ENCODE results near the gene CCDC102B.

The CCDC102B gene

GRCh38 chr18:68997845-68998244 is 200.0 kb downstream of the CCDC102B start:
- TF ChIP-seq SIN3A (IDR thresholded peaks at IDR 0.05; ENCODE audit: borderline replicate concordance, insufficient read depth, low read length), result no peak
- TF ChIP-seq POLR2AphosphoS5 (IDR thresholded peaks at IDR 0.05; ENCODE audit: low read depth, low read length), result no peak

- TF ChIP-seq FOXP2 (optimal IDR thresholded peaks at IDR 0.05; ENCODE audit: borderline replicate concordance, extremely low read depth, extremely low read length, insufficient read depth), result no peak
These were observed 202.5 kb downstream of the CCDC102B start for GRCh38 chr18:69000366-69000765.

GRCh38 chr18:69002233-69002632 is 204.4 kb downstream of the CCDC102B start:
- TF ChIP-seq TAF1 (IDR thresholded peaks at IDR 0.05; ENCODE audit: borderline replicate concordance, insufficient read depth, low read length) (no peak), REST (IDR thresholded peaks at IDR 0.05; ENCODE audit: insufficient read depth in 1 of 2, low read depth in 2 of 2, low read length in 2 of 2) (no peak), POLR2AphosphoS5 (IDR thresholded peaks at IDR 0.05; ENCODE audit: low read depth, low read length) (no peak)

GRCh38 chr18:69008538-69008937 is 210.7 kb downstream of the CCDC102B start:
- TF ChIP-seq FOXP2 (optimal IDR thresholded peaks at IDR 0.05; ENCODE audit: borderline replicate concordance, extremely low read depth, extremely low read length, insufficient read depth), result no peak
- TF ChIP-seq SIN3A (IDR thresholded peaks at IDR 0.05; ENCODE audit: borderline replicate concordance, insufficient read depth, low read length), result no peak
- TF ChIP-seq TAF1 (IDR thresholded peaks at IDR 0.05; ENCODE audit: borderline replicate concordance, insufficient read depth, low read length), result no peak
- TF ChIP-seq POLR2AphosphoS5 (IDR thresholded peaks at IDR 0.05; ENCODE audit: low read depth, low read length), result no peak
- TF ChIP-seq REST (IDR thresholded peaks at IDR 0.05; ENCODE audit: insufficient read depth in 1 of 2, low read depth in 2 of 2, low read length in 2 of 2), result no peak

GRCh38 chr18:69021211-69021805 is 223.4 kb downstream of the CCDC102B start:
- TF ChIP-seq FOXP2 (optimal IDR thresholded peaks at IDR 0.05; ENCODE audit: borderline replicate concordance, extremely low read depth, extremely low read length, insufficient read depth) (no peak), SIN3A (IDR thresholded peaks at IDR 0.05; ENCODE audit: borderline replicate concordance, insufficient read depth, low read length) (no peak), TAF1 (IDR thresholded peaks at IDR 0.05; ENCODE audit: borderline replicate concordance, insufficient read depth, low read length) (no peak), POLR2AphosphoS5 (IDR thresholded peaks at IDR 0.05; ENCODE audit: low read depth, low read length) (no peak), REST (IDR thresholded peaks at IDR 0.05; ENCODE audit: insufficient read depth in 1 of 2, low read depth in 2 of 2, low read length in 2 of 2) (no peak)

GRCh38 chr18:69022426-69022825 is 224.5 kb downstream of the CCDC102B start:
- TF ChIP-seq POLR2AphosphoS5 (IDR thresholded peaks at IDR 0.05; ENCODE audit: low read depth, low read length), result no peak
- TF ChIP-seq TAF1 (IDR thresholded peaks at IDR 0.05; ENCODE audit: borderline replicate concordance, insufficient read depth, low read length), result no peak
- no peak for TF ChIP-seq SIN3A (IDR thresholded peaks at IDR 0.05; ENCODE audit: borderline replicate concordance, insufficient read depth, low read length)
- no peak for TF ChIP-seq REST (IDR thresholded peaks at IDR 0.05; ENCODE audit: insufficient read depth in 1 of 2, low read depth in 2 of 2, low read length in 2 of 2)
- no peak for TF ChIP-seq FOXP2 (optimal IDR thresholded peaks at IDR 0.05; ENCODE audit: borderline replicate concordance, extremely low read depth, extremely low read length, insufficient read depth)

All from PFSK-1 (cell line).